Right renal cortex interstitium (tissue), 3 donors: ENCODE data around the gene MACROD1. TPM values are rescaled to one million over a fixed set of nuclear protein-coding genes. Genes with fewer than 3 reads are reported as not detected.
"Not testable (repeated sequence)": the region's sequence is repeated elsewhere in the genome, so short reads cannot be mapped to it uniquely, and the experiment has no call there.

Source experiments
- DNase-seq, 3 donors: peaks; one replicate each; pipeline ENCODE4 v3.0.0-alpha.2; 2013; ENCODE audit warnings: low read depth in 3 of 3, low spot score in 2 of 3
- polyA plus RNA-seq, 3 donors: library from polyadenylated mRNA; unstranded; fragments of 120-200 nt; gene quantifications; one replicate each; pipeline ENCODE4 v1.2.1, GENCODE V29; 2013; ENCODE audit not compliant: insufficient read length in 3 of 3

MACROD1 gene
- polyA plus RNA-seq, 3 donors: 18.5 to 19.8 (median 18.6) TPM

- no peak for DNase-seq
These were observed 186.5 kb downstream of the MACROD1 start for GRCh38 chr11:63979426-63979825.

- DNase-seq: no peak
These were observed 187.2 kb downstream of the MACROD1 start for GRCh38 chr11:63978551-63979239.

DNA sequence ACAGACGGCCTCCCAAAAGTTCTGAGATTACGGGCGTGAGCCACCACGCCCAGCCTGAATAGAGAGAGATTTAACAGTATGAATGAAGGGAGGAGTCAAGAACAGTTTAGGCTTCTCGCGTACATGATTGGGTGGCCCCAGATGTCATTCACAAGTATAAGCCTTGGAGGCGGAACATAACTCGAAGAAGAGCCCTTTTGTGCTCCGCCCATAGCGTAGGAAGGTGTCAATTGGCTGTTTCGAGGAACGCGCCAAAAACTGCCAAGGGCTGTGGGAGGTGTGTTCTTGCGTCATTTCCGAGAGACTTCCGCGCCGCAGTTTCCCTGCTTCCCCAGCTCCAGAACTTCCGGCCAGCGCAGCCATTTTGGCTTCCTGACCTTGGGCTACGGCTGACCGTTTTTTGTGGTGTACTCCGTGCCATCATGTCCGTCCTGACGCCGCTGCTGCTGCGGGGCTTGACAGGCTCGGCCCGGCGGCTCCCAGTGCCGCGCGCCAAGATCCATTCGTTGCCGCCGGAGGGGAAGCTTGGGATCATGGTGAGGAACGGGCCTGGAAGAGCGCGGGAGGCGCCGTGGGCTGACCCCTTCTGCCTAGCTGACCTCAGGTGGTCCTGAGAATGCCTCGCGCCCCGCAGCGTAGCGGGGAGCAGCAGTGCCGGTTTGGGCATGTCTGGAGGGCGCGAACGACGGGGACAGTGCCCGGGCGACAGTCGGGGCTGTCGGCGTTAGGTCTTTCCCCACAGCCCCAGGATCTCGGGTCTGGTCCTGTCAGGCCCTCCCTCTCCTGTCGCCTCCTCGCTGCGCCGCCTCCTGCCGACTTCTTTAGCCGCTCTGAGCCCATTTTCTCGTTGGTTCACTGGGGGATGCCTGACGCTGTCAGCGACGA, 191.4 kb downstream of the MACROD1 start, which contains the start of gene COX8A:
COX8A (plus strand) TSS at position 362 of the 885 bp plus-strand sequence; CDS start at position 423, 61 bp downstream.
- peak; percentile 99 to 100 (median 99) for DNase-seq

DNA sequence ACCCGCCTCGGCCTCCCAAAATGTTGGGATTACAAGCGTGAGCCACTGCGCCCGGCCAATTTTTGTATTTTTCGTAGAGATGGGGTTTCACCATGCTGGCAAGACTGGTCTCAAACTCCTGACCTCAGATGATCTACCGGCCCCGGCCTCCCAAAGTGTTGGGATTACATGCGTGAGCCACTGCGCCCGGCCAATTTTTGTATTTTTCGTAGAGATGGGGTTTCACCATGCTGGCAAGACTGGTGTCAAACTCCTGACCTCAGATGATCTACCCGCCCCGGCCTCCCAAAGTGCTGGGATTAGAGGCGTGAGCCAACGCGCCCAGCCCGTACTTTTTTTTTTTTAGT, 192.0 kb downstream of the MACROD1 start:
- not testable (repeated sequence) for DNase-seq

DNA sequence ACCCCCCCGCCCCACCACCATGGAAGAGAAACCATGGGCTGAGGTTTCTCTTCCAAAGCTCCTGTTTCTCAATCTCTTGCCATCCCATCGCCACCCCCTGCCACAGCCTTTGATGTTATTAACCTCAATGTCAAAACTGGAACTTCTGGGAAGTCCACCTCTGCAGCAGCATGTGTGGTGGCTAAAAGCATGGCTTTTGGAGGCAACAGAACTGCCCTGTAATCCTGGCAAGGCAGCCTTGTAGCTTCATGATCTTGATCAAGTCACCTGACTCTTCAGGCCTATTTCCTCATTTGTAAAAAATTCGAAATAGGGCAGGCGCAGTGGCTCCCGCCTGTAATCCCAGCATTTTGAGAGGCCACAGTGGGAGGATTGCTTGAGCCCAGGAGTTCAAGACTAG, 195.0 kb downstream of the MACROD1 start:
- DNase-seq: no peak

DNA sequence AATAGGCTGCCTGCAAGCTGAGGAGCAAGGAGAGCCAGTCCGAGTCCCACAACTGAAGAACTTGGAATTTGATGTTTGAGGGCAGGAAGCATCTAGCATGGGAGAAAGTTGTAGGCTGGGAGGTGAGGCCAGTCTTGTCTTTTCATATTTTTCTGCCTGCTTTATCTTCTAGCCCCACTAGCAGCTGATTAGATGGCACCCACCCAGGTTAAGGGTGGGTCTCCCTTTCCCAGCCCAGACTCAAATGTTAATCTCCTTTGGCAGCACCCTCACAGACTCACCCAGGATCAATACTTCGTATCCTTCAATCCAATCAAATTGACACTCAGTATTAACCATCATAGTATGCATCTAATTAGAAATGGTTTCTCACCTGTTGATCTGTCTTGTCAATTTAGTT, 196.5 kb downstream of the MACROD1 start:
- no peak for DNase-seq

DNA sequence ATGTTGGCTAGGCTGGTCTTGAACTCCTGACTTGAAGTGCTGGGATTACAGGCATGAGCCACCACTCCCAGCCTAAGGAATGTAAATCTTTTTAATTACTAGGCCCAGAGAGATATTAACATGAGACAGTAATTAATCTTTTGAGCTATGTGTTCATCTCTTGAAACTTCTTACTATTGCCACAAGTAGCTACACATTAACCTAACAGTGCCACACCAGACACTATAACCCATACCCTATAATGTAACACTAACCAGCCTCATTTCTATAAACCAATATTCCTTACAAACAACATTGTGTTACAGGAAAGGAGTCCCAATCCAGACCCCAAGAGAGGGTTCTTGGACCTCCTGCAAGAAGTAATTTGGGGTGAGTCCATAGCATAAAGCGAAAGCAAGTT, 199.5 kb downstream of the MACROD1 start:
- no peak for DNase-seq

- not testable (repeated sequence) for DNase-seq
These were observed 202.0 kb downstream of the MACROD1 start for GRCh38 chr11:63963895-63964294.

DNA sequence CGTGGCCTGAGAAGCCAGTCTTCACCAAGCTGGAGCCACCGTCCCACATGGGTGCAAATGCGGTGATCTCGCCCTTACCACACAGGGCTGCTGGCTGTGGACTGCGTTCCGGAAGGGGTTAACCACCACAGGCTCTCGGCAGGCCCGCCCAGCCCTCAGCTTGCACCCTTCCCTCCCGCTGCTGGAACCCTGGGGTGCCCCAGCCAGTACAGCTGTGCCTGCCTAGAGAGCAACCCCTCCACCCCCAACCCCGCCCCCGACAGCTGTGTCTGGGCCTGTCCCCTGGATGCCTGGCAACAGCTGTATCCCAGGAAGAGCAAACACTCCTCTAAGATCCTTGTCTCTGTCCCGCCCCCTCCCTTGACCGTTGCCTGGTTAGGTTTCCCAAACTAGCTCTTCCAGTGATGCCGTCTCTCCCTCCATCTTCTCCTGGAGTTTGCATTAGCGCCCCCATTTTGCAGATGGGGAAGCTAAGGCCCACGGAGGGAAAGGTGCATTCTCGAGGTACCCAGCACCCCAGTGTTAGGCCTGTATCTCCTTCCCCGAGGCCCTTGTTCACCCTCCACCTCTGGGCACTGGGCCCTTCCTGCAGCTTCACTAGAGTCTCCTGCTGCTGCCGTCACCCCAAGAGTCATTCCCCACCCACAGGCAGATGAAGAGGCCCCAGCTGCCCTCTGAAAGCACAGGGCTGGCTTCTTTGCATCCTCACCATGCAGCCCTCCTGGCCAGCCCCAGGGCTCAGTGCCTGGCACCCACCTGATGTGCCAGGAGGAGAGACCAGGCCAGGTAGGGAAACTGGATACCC, 204.1 kb downstream of the MACROD1 start:
- no peak for DNase-seq

- no peak for DNase-seq
These were observed 207.9 kb downstream of the MACROD1 start for GRCh38 chr11:63958008-63958407.

DNA sequence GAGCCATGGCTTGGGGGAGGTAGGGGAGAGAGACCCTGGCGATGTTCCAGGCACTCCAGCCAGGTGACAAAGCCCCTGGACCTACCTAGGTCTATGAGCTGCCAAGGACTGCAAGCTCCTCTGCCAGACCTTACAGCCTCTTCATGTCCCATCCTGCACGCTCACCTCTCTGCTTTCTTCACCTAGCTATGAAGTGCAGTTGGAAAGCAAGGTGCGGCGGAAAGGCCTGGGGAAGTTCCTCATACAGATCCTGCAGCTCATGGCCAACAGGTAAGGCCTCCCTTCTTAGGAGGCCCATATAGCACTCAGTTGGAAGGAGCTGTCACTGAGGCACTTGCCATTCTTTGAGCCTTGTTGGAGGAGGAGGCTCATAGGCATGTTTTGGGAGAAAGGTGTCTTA, 213.3 kb downstream of the MACROD1 start:
- DNase-seq: no peak

GRCh38 chr11:63951779-63952536, 214.0 kb downstream of the MACROD1 start:
- DNase-seq: no peak

Other genes starting within 250 kb of the MACROD1 start
- gene RCOR2, start 248.9 kb downstream of the MACROD1 start, polyA plus RNA-seq: 10 to 100 TPM; 10.4 to 11.8 (median 11.4) TPM
- gene NAA40, start 227.1 kb downstream of the MACROD1 start, polyA plus RNA-seq: 10 to 100 TPM; 26.5 to 32.0 (median 30.2) TPM
- gene COX8A, start 191.5 kb downstream of the MACROD1 start, polyA plus RNA-seq: 100 to 1,000 TPM; 196 to 245 (median 218) TPM
- 100 to 1,000 TPM in 1 of 3 donors, 10 to 100 TPM in 2; 96.8 to 103 (median 97.5) TPM for gene OTUB1, start 179.7 kb downstream of the MACROD1 start, polyA plus RNA-seq
- 1 to 10 TPM; 2.6 to 2.8 (median 2.7) TPM for gene FLRT1, start 130.2 kb downstream of the MACROD1 start, polyA plus RNA-seq
- 100 to 1,000 TPM; 188 to 220 (median 209) TPM for gene STIP1, start 20.1 kb upstream of the MACROD1 start, polyA plus RNA-seq
- 1 to 10 TPM; 4.3 to 6.8 (median 5.6) TPM for gene FERMT3, start 40.6 kb upstream of the MACROD1 start, polyA plus RNA-seq
- 10 to 100 TPM; 37.0 to 46.2 (median 42.5) TPM for gene TRPT1, start 60.1 kb upstream of the MACROD1 start, polyA plus RNA-seq
- 10 to 100 TPM; 20.6 to 22.0 (median 21.9) TPM for gene NUDT22, start 60.2 kb upstream of the MACROD1 start, polyA plus RNA-seq
- gene DNAJC4, start 64.4 kb upstream of the MACROD1 start, polyA plus RNA-seq: 10 to 100 TPM; 54.5 to 61.9 (median 54.7) TPM
- gene VEGFB, start 68.5 kb upstream of the MACROD1 start, polyA plus RNA-seq: 10 to 100 TPM; 73.8 to 84.8 (median 81.0) TPM
- 10 to 100 TPM; 84.9 to 99.3 (median 91.9) TPM for gene FKBP2, start 75.0 kb upstream of the MACROD1 start, polyA plus RNA-seq
- 10 to 100 TPM; 52.9 to 73.6 (median 68.0) TPM for gene PPP1R14B, start 80.8 kb upstream of the MACROD1 start, polyA plus RNA-seq
- gene PLCB3, start 85.4 kb upstream of the MACROD1 start, polyA plus RNA-seq: 10 to 100 TPM; 10.9 to 12.5 (median 11.1) TPM
- 10 to 100 TPM; 33.6 to 45.9 (median 41.2) TPM for gene BAD, start 118.6 kb upstream of the MACROD1 start, polyA plus RNA-seq
- 10 to 100 TPM; 20.4 to 29.6 (median 26.5) TPM for gene GPR137, start 119.7 kb upstream of the MACROD1 start, polyA plus RNA-seq
- gene KCNK4, start 125.2 kb upstream of the MACROD1 start, polyA plus RNA-seq: under 1 TPM in 1 of 3 donors, not detected in 2; 0.13 TPM
- gene CATSPERZ, start 134.2 kb upstream of the MACROD1 start, polyA plus RNA-seq: not detected
- gene ESRRA, start 139.4 kb upstream of the MACROD1 start, polyA plus RNA-seq: 10 to 100 TPM; 16.3 to 19.1 (median 16.4) TPM
- 100 to 1,000 TPM; 191 to 224 (median 220) TPM for gene TRMT112, start 151.4 kb upstream of the MACROD1 start, polyA plus RNA-seq
- 100 to 1,000 TPM; 175 to 197 (median 195) TPM for gene PRDX5, start 152.0 kb upstream of the MACROD1 start, polyA plus RNA-seq
- gene CCDC88B, start 174.1 kb upstream of the MACROD1 start, polyA plus RNA-seq: 1 to 10 TPM; 1.7 to 2.0 (median 1.8) TPM
- gene RPS6KA4, start 193.0 kb upstream of the MACROD1 start, polyA plus RNA-seq: 10 to 100 TPM in 1 of 3 donors, 1 to 10 TPM in 2; 8.7 to 10.4 (median 9.8) TPM